ENCODE data around the gene KCNG2.

Gene KCNG2

GRCh38 chr18:79853303-79853992 lies 55.7 kb downstream of the KCNG2 start:
- no peak overlapping the region for H3K27ac ChIP-seq (ENCODE audit: extremely low read depth, low read depth, low read length)
- no peaks in the 10 kb centered on the region for H3K36me3 ChIP-seq (ENCODE audit: control insufficient read depth in 2 of 2, insufficient read depth in 1 of 2, low read length in 2 of 2)
- no peaks in the 10 kb centered on the region for H3K4me1 ChIP-seq (ENCODE audit: control insufficient read depth, insufficient read depth, low read length)
- ChIA-PET CTCF (interaction anchor here (0.6 kb wide), 1 partner anchor 10 kb away, joined by 7 read pairs; no protein-coding TSS in a partner anchor), POLR2A (no interaction called here)
- TF ChIP-seq YY1 (tag by site-specific recombination; IDR thresholded peaks at IDR 0.05) (no peak), SP7 (tag by site-specific recombination; IDR thresholded peaks at IDR 0.05) (no peak), ZNF140 (tag by site-specific recombination; IDR thresholded peaks at IDR 0.05) (no peak), ZNF354C (tag by site-specific recombination; IDR thresholded peaks at IDR 0.05; ENCODE audit: borderline replicate concordance, low read depth) (no peak)
- no peak overlapping the region for H3K4me3 ChIP-seq (ENCODE audit: low read depth, low read length)
- H3K9me3 ChIP-seq (ENCODE audit: control insufficient read depth, insufficient read depth, low read depth, low read length): no peaks in the 10 kb centered on the region

GRCh38 chr18:79853993-79854364 lies 56.2 kb downstream of the KCNG2 start:
- ChIA-PET CTCF (interaction anchor here (0.6 kb wide), 2 partner anchors 11 to 87 kb away, joined by 6 to 7 read pairs; no protein-coding TSS in a partner anchor), POLR2A (no interaction called here)
- no peaks in the 10 kb centered on the region for H3K9me3 ChIP-seq (ENCODE audit: control insufficient read depth, insufficient read depth, low read depth, low read length)
- H3K4me1 ChIP-seq (ENCODE audit: control insufficient read depth, insufficient read depth, low read length): no peaks in the 10 kb centered on the region
- H3K27ac ChIP-seq (ENCODE audit: extremely low read depth, low read depth, low read length): no peak overlapping the region
- no peak overlapping the region for H3K4me3 ChIP-seq (ENCODE audit: low read depth, low read length)
- no peaks in the 10 kb centered on the region for H3K36me3 ChIP-seq (ENCODE audit: control insufficient read depth in 2 of 2, insufficient read depth in 1 of 2, low read length in 2 of 2)
- no peak for TF ChIP-seq ZXDB (tag by site-specific recombination; IDR thresholded peaks at IDR 0.05)
- TF ChIP-seq GLI2 (tag by site-specific recombination; IDR thresholded peaks at IDR 0.05; ENCODE audit: borderline replicate concordance, low read depth): no peak

- H3K4me3 ChIP-seq (ENCODE audit: low read depth, low read length): no peak overlapping the region
- ChIA-PET CTCF (interaction anchor here (0.7 kb wide), 1 partner anchor 81 kb away, joined by 3 read pairs; no protein-coding TSS in a partner anchor), POLR2A (no interaction called here)
- TF ChIP-seq ZNF529 (tag by site-specific recombination; IDR thresholded peaks at IDR 0.05; ENCODE audit: insufficient replicate concordance) (no peak), KLF7 (tag by site-specific recombination; IDR thresholded peaks at IDR 0.05; ENCODE audit: borderline replicate concordance) (no peak), IKZF3 (tag by site-specific recombination; IDR thresholded peaks at IDR 0.05) (no peak), ZNF398 (tag by site-specific recombination; IDR thresholded peaks at IDR 0.05) (no peak), ZBTB21 (tag by site-specific recombination; IDR thresholded peaks at IDR 0.05) (no peak), BCL11A (tag by site-specific recombination; IDR thresholded peaks at IDR 0.05; ENCODE audit: low read depth) (no peak)
- no peak overlapping the region for H3K27ac ChIP-seq (ENCODE audit: extremely low read depth, low read depth, low read length)
- no peaks in the 10 kb centered on the region for H3K9me3 ChIP-seq (ENCODE audit: control insufficient read depth, insufficient read depth, low read depth, low read length)
- H3K4me1 ChIP-seq (ENCODE audit: control insufficient read depth, insufficient read depth, low read length): no peaks in the 10 kb centered on the region
- no peaks in the 10 kb centered on the region for H3K36me3 ChIP-seq (ENCODE audit: control insufficient read depth in 2 of 2, insufficient read depth in 1 of 2, low read length in 2 of 2)
These were observed 57.6 kb downstream of the KCNG2 start for GRCh38 chr18:79855147-79855933.

GRCh38 chr18:79856119-79857007 lies 58.6 kb downstream of the KCNG2 start:
- ChIA-PET POLR2A (no interaction called here), CTCF (interaction anchor here (0.7 kb wide), 1 partner anchor 80 kb away, joined by 3 read pairs; no protein-coding TSS in a partner anchor)
- H3K36me3 ChIP-seq (ENCODE audit: control insufficient read depth in 2 of 2, insufficient read depth in 1 of 2, low read length in 2 of 2): no peaks in the 10 kb centered on the region
- H3K4me1 ChIP-seq (ENCODE audit: control insufficient read depth, insufficient read depth, low read length): no peaks in the 10 kb centered on the region
- no peak for TF ChIP-seq ZNF558 (tag by site-specific recombination; IDR thresholded peaks at IDR 0.05)
- H3K27ac ChIP-seq (ENCODE audit: extremely low read depth, low read depth, low read length): no peak overlapping the region
- H3K9me3 ChIP-seq (ENCODE audit: control insufficient read depth, insufficient read depth, low read depth, low read length): no peaks in the 10 kb centered on the region
- H3K4me3 ChIP-seq (ENCODE audit: low read depth, low read length): no peak overlapping the region
